Measurements from ENCODE around the gene MRPL32.

Gene MRPL32

DNA sequence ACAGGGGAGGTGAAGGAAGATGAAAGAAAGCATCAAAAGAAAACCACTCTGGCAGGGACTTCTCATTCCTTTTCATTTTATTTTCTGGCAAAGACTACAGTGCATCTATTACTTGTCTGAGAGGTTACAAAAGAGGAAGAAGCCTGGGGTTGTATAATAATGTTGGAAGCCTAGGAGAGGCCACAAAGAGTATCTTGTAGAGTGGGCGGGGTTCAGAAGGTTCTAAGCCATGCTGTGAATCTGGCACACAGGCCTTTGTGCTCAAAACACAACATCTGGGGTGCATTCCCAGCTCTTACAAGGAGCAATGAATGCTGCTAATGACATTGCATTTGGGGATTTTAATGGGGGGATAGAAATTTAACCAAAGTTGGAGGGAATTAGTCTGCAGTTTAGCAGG is 49.4 kb downstream of the MRPL32 start:
- no peaks in the 10 kb centered on the region for H3K36me3 ChIP-seq (ENCODE audit: control insufficient read depth, low read length)
- H3F3A ChIP-seq (ENCODE audit: control insufficient read depth, insufficient read depth), result no peaks in the 10 kb centered on the region
- H3K4me3 ChIP-seq (ENCODE audit: low read length), result no peak overlapping the region
- no peak overlapping the region for H3K27ac ChIP-seq (ENCODE audit: low read depth, low read length)
- H3K79me2 ChIP-seq (ENCODE audit: control insufficient read depth, low read length), result no peaks in the 10 kb centered on the region
- no peaks in the 10 kb centered on the region for H3K27me3 ChIP-seq (ENCODE audit: control insufficient read depth, low read length)
- no peaks in the 10 kb centered on the region for H4K20me1 ChIP-seq (ENCODE audit: control insufficient read depth, insufficient read depth, low read depth, low read length)
- H3K4me2 ChIP-seq (ENCODE audit: low read length), result no peak overlapping the region
- TF ChIP-seq, protein P1, sequence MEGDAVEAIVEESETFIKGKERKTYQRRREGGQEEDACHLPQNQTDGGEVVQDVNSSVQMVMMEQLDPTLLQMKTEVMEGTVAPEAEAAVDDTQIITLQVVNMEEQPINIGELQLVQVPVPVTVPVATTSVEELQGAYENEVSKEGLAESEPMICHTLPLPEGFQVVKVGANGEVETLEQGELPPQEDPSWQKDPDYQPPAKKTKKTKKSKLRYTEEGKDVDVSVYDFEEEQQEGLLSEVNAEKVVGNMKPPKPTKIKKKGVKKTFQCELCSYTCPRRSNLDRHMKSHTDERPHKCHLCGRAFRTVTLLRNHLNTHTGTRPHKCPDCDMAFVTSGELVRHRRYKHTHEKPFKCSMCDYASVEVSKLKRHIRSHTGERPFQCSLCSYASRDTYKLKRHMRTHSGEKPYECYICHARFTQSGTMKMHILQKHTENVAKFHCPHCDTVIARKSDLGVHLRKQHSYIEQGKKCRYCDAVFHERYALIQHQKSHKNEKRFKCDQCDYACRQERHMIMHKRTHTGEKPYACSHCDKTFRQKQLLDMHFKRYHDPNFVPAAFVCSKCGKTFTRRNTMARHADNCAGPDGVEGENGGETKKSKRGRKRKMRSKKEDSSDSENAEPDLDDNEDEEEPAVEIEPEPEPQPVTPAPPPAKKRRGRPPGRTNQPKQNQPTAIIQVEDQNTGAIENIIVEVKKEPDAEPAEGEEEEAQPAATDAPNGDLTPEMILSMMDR (IDR thresholded peaks at IDR 0.05; ENCODE audit: low read depth, low read length, poor library complexity, severe bottlenecking), result no peak
- TF ChIP-seq EZH2phosphoT487 (IDR thresholded peaks at IDR 0.05; ENCODE audit: borderline replicate concordance, low read length), result no peak
- H3K9me3 ChIP-seq (ENCODE audit: control insufficient read depth, insufficient read depth, low read length), result peaks cover 5% of the 10 kb centered on the region; the same call in 1 of the 2 replicates
- H3K9me2 ChIP-seq (replicated peaks; ENCODE audit: control insufficient read depth, low read length), result no peaks in the 10 kb centered on the region
- no peaks in the 10 kb centered on the region for H3K4me1 ChIP-seq (ENCODE audit: control insufficient read depth, low read length)

DNA sequence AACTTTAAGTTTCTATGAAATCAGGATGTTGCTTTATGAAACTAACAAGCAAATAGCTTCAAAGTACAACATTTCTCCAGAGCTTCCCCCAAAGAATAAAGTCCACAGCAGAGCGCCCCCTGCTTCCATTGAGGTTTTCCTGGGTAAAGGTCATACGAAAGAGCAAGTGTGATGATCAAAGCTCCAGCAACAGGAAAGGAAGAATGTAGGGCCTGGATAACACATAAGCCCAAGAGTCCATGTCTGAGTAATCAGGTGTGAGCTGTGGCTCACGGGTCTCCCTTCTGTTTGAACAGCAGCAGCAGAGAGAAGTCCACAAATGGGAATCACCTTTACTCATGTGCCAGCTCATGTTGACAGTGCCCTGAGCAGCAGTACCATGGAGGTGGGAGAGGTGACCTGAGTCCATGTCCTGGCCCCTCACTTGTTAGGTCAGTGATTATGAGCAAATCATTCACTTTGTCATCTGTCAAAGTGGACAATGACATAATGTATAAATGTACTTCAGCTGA is 50.5 kb downstream of the MRPL32 start:
- Histone ChIP-seq H3K4me1 (ENCODE audit: control insufficient read depth, low read length) (no peaks in the 10 kb centered on the region), H3K79me2 (ENCODE audit: control insufficient read depth, low read length) (no peaks in the 10 kb centered on the region), H4K20me1 (ENCODE audit: control insufficient read depth, insufficient read depth, low read depth, low read length) (no peaks in the 10 kb centered on the region), H3F3A (ENCODE audit: control insufficient read depth, insufficient read depth) (no peaks in the 10 kb centered on the region), H3K9me3 (ENCODE audit: control insufficient read depth, insufficient read depth, low read length) (peaks cover 5% of the 10 kb centered on the region; the same call in 1 of the 2 replicates), H3K4me2 (ENCODE audit: low read length) (no peak overlapping the region), H3K4me3 (ENCODE audit: low read length) (no peak overlapping the region), H3K36me3 (ENCODE audit: control insufficient read depth, low read length) (no peaks in the 10 kb centered on the region), H3K27me3 (ENCODE audit: control insufficient read depth, low read length) (no peaks in the 10 kb centered on the region), H3K9me2 (replicated peaks; ENCODE audit: control insufficient read depth, low read length) (no peaks in the 10 kb centered on the region), H3K27ac (ENCODE audit: low read depth, low read length) (no peak overlapping the region)
- TF ChIP-seq EZH2phosphoT487 (IDR thresholded peaks at IDR 0.05; ENCODE audit: borderline replicate concordance, low read length), result no peak
- TF ChIP-seq, protein P1 (IDR thresholded peaks at IDR 0.05; ENCODE audit: low read depth, low read length, poor library complexity, severe bottlenecking), result no peak

DNA sequence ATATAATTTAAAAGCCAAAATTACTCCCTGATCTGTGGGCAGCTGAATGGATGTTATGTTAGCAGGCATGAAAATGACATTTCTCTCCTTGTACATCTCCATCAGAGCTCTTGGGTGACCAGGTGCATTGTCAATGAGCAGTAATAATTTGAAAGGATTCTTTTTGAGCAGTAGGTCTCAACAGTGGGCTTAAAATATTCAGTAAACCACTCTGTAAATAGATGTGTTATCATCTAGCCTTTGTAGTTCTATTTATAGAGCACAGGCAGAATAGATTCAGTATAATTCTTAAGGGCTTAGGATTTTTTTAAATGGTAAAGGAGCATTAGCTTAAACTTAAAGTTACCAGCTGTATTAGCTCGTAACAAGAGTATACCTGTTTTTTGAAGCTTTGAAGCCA is 52.0 kb downstream of the MRPL32 start:
- no peaks in the 10 kb centered on the region for H3K9me2 ChIP-seq (replicated peaks; ENCODE audit: control insufficient read depth, low read length)
- TF ChIP-seq EZH2phosphoT487 (IDR thresholded peaks at IDR 0.05; ENCODE audit: borderline replicate concordance, low read length), result no peak
- TF ChIP-seq, protein P1 (IDR thresholded peaks at IDR 0.05; ENCODE audit: low read depth, low read length, poor library complexity, severe bottlenecking), result no peak
- no peak overlapping the region for H3K4me2 ChIP-seq (ENCODE audit: low read length)

More for the DNA sequence above, 52.0 kb downstream of the MRPL32 start:
- Histone ChIP-seq H3K9me3 (ENCODE audit: control insufficient read depth, insufficient read depth, low read length) (peaks cover 5% of the 10 kb centered on the region; the same call in 1 of the 2 replicates), H3K4me1 (ENCODE audit: control insufficient read depth, low read length) (no peaks in the 10 kb centered on the region), H3K79me2 (ENCODE audit: control insufficient read depth, low read length) (no peaks in the 10 kb centered on the region), H3K4me3 (ENCODE audit: low read length) (no peak overlapping the region), H4K20me1 (ENCODE audit: control insufficient read depth, insufficient read depth, low read depth, low read length) (no peaks in the 10 kb centered on the region), H3K36me3 (ENCODE audit: control insufficient read depth, low read length) (no peaks in the 10 kb centered on the region), H3K27ac (ENCODE audit: low read depth, low read length) (no peak overlapping the region), H3F3A (ENCODE audit: control insufficient read depth, insufficient read depth) (no peaks in the 10 kb centered on the region), H3K27me3 (ENCODE audit: control insufficient read depth, low read length) (peaks cover 8% of the 10 kb centered on the region; the same call in 1 of the 2 replicates)
